Tibial artery (tissue), 4 donors: Measurements from ENCODE around the gene BRD2.

Experiments used
- DNase-seq, 2 donors: peaks; one replicate each; pipeline ENCODE4 v3.0.0-alpha.2; 2019
- H3K27ac ChIP-seq, 2 donors: fragments of 200-600 bp; sonication (generic) in 1 of 2; 1 replicate in 1 of 2; 2 replicates in 1 of 2; pipeline ENCODE4 v1.5.1; 2018 to 2019; ENCODE audit warnings: mild to moderate bottlenecking in 1 of 2
- H3K27me3 ChIP-seq, 2 donors: fragments of 200-600 bp; sonication (generic) in 1 of 2; one replicate each; pipeline versions ENCODE4 v1.5.1 to v1.6.0; 2016 to 2019
- H3K36me3 ChIP-seq, 3 donors: fragments of 200-600 bp; sonication (generic) in 2 of 3; one replicate each; pipeline ENCODE4 v1.5.1; 2016 to 2019; ENCODE audit warnings: mild to moderate bottlenecking in 2 of 3
- H3K4me1 ChIP-seq, 4 donors: fragments of 200-600 bp; sonication (generic) in 2 of 4; 1 replicate in 3 of 4; 2 replicates in 1 of 4; pipeline ENCODE4 v1.5.1; 2016 to 2019
- H3K4me3 ChIP-seq, 2 donors: fragments of 200-600 bp; sonication (generic) in 1 of 2; 1 replicate in 1 of 2; 2 replicates in 1 of 2; pipeline ENCODE4 v1.5.1; 2018 to 2019; ENCODE audit warnings: mild to moderate bottlenecking in 2 of 2
- H3K9me3 ChIP-seq, 3 donors: fragments of 200-600 bp; sonication (generic) in 1 of 3; one replicate each; pipeline ENCODE4 v1.5.1; 2016 to 2019
- intact Hi-C: fragments of 100-400 bp; cut with DNase I; formaldehyde crosslinking; loops from one replicate; pipeline ENCODE4 v1.15.0; 2023; ENCODE audit warnings: low total_unique reads
- TF ChIP-seq, protein P1 (sequence below), 2 experiments: fragments of 200-600 bp in 1 of 2; fragments of 450-650 bp in 1 of 2; IDR thresholded peaks; one replicate each; pipeline ENCODE4 v1.5.1; 2017 to 2019; ENCODE audit warnings: antibody characterized with exemption in 2 of 2, mild to moderate bottlenecking in 1 of 2, moderate library complexity in 1 of 2

The BRD2 gene

GRCh38 chr6:32995448-32995847 is 27.1 kb downstream of the BRD2 start:
- Histone ChIP-seq H3K9me3 (no peaks in the 10 kb centered on the region), H3K27me3 (peaks cover 0 to 32% of the 10 kb centered on the region in 2 donors), H3K36me3 (no peaks in the 10 kb centered on the region), H3K4me1 (no peaks in the 10 kb centered on the region), H3K4me3 (no peak overlapping the region), H3K27ac (no peak overlapping the region)
- intact Hi-C loops, result no loop called here
- TF ChIP-seq, protein P1, sequence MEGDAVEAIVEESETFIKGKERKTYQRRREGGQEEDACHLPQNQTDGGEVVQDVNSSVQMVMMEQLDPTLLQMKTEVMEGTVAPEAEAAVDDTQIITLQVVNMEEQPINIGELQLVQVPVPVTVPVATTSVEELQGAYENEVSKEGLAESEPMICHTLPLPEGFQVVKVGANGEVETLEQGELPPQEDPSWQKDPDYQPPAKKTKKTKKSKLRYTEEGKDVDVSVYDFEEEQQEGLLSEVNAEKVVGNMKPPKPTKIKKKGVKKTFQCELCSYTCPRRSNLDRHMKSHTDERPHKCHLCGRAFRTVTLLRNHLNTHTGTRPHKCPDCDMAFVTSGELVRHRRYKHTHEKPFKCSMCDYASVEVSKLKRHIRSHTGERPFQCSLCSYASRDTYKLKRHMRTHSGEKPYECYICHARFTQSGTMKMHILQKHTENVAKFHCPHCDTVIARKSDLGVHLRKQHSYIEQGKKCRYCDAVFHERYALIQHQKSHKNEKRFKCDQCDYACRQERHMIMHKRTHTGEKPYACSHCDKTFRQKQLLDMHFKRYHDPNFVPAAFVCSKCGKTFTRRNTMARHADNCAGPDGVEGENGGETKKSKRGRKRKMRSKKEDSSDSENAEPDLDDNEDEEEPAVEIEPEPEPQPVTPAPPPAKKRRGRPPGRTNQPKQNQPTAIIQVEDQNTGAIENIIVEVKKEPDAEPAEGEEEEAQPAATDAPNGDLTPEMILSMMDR (IDR thresholded peaks at IDR 0.05), result no peak
- DNase-seq, result no peak

GRCh38 chr6:33000055-33000454 is 31.7 kb downstream of the BRD2 start:
- Histone ChIP-seq H3K27ac (no peak overlapping the region), H3K4me1 (no peaks in the 10 kb centered on the region), H3K9me3 (no peaks in the 10 kb centered on the region), H3K27me3 (peaks cover 0 to 61% of the 10 kb centered on the region in 2 donors), H3K4me3 (no peak overlapping the region), H3K36me3 (no peaks in the 10 kb centered on the region)
- DNase-seq, result no peak
- TF ChIP-seq, protein P1 (IDR thresholded peaks at IDR 0.05), result no peak
- intact Hi-C loops, result no loop called here

- no peak overlapping the region for H3K27ac ChIP-seq
- no peak for DNase-seq
- peaks cover 0 to 61% of the 10 kb centered on the region in 2 donors for H3K27me3 ChIP-seq
- H3K36me3 ChIP-seq, result no peaks in the 10 kb centered on the region
- TF ChIP-seq, protein P1 (IDR thresholded peaks at IDR 0.05), result no peak
- no peak overlapping the region for H3K4me3 ChIP-seq
- intact Hi-C loops, result no loop called here
- H3K9me3 ChIP-seq, result no peaks in the 10 kb centered on the region
- no peaks in the 10 kb centered on the region for H3K4me1 ChIP-seq
Observed at GRCh38 chr6:33001685-33002084, 33.3 kb downstream of the BRD2 start.

DNA sequence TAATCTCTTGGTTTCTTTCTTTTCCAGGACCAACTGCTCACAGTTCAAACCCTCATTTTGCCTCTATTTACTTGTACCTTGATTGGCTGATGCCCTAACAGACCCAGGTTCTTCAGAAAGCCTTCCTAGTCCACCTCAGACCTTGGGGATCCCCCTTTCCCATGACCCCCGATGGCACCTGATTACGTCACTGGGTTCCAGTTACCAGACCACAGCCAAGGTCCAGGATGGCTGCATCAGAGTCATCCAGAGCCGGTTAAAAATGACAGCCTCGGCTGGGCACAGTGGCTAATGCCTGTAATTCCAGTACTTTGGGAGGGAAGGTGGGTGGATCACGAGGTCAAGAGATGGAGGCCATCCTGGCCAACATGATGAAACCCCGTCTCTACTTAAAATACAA is 36.5 kb downstream of the BRD2 start:
- TF ChIP-seq, protein P1 (IDR thresholded peaks at IDR 0.05), result no peak
- intact Hi-C loops, result no loop called here
- Histone ChIP-seq H3K9me3 (no peaks in the 10 kb centered on the region), H3K36me3 (no peaks in the 10 kb centered on the region), H3K4me3 (no peak overlapping the region), H3K4me1 (peaks cover 0 to 5% (median 0%) of the 10 kb centered on the region in 4 donors), H3K27me3 (peaks cover 0 to 59% of the 10 kb centered on the region in 2 donors), H3K27ac (no peak overlapping the region)
- no peak for DNase-seq

DNA sequence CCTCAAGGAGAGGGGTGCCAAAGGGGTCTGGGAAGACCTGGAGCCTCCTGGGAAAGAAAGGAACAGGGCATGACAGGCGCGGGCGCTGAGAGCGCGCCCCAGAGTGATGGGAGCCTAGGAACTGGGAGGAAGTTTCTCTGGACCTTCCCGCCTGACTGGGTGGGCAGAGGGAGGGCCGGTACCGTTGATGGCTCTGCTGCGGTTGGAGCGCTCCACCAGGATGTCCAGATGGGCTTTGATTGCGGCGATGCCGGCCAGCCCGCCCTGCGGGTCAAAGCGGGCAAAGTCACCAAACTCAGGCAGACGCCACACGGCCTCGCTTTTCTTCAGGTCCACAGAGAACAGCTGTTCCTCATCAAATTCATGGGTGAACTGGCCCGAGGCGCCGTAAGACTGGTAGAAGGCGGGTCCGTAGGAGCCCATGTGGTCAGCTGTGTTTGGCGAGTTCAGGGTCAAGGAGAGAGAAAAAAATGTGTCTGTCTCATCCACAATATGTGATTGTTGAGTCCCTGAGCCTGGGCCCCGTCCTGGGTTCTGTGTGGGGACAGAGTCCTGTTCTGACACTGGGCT is 39.5 kb downstream of the BRD2 start:
- Histone ChIP-seq H3K4me3 (no peak overlapping the region), H3K4me1 (peaks cover 0 to 5% (median 0%) of the 10 kb centered on the region in 4 donors), H3K27ac (no peak overlapping the region), H3K9me3 (no peaks in the 10 kb centered on the region), H3K36me3 (no peaks in the 10 kb centered on the region), H3K27me3 (peaks cover 0 to 46% of the 10 kb centered on the region in 2 donors)
- no peak for DNase-seq
- TF ChIP-seq, protein P1 (IDR thresholded peaks at IDR 0.05), result no peak
- intact Hi-C loops, result no loop called here
